Raji (cell line): ENCODE measurements around the gene TNFSF13B.

Experiments used
- POLR2A ChIP-seq: IDR thresholded peaks from 2 replicates; pipeline ENCODE4 v1.6.1; 2011; ENCODE audit warnings: low read depth, low read length, control low read depth; ENCODE audit not compliant: insufficient read depth

TNFSF13B gene

GRCh38 chr13:108269601-108270328, at the start of gene TNFSF13B:
Gene TNFSF13B, plus strand, starts transcription at chr13:108269718. Its CDS starts 178 bp downstream, at chr13:108269896.
- TF ChIP-seq POLR2A, result no peak

- no peak for TF ChIP-seq POLR2A
These were observed 49.5 kb upstream of the TNFSF13B start for GRCh38 chr13:108220041-108220440.

- TF ChIP-seq POLR2A, result no peak
These were observed 45.6 kb upstream of the TNFSF13B start for GRCh38 chr13:108223687-108224503.

GRCh38 chr13:108225440-108225839, 44.1 kb upstream of the TNFSF13B start:
- no peak for TF ChIP-seq POLR2A

GRCh38 chr13:108226184-108226583, 43.3 kb upstream of the TNFSF13B start:
- TF ChIP-seq POLR2A, result no peak

- TF ChIP-seq POLR2A, result no peak
These were observed 41.8 kb upstream of the TNFSF13B start for GRCh38 chr13:108227651-108228272.

- TF ChIP-seq POLR2A, result no peak
These were observed 39.1 kb upstream of the TNFSF13B start for GRCh38 chr13:108230377-108230776.

GRCh38 chr13:108249150-108249549, 20.4 kb upstream of the TNFSF13B start:
- no peak for TF ChIP-seq POLR2A

GRCh38 chr13:108257248-108257647, 12.3 kb upstream of the TNFSF13B start:
- TF ChIP-seq POLR2A, result no peak

GRCh38 chr13:108263621-108264355, 5.7 kb upstream of the TNFSF13B start:
- TF ChIP-seq POLR2A, result no peak

- TF ChIP-seq POLR2A, result no peak
These were observed 3.1 kb upstream of the TNFSF13B start for GRCh38 chr13:108266321-108266990.

GRCh38 chr13:108267347-108267746, 2.2 kb upstream of the TNFSF13B start:
- no peak for TF ChIP-seq POLR2A

GRCh38 chr13:108268466-108269112, 929 bp upstream of the TNFSF13B start:
- TF ChIP-seq POLR2A, result no peak

- no peak for TF ChIP-seq POLR2A
These were observed 924 bp downstream of the TNFSF13B start for GRCh38 chr13:108270442-108270841.

- TF ChIP-seq POLR2A, result no peak
These were observed 2.8 kb downstream of the TNFSF13B start for GRCh38 chr13:108272333-108272732.
